ENCODE results near the gene PPAT. TPM values are rescaled to one million over a fixed set of nuclear protein-coding genes. Genes with fewer than 3 reads are reported as not detected.
A peak's percentile ranks its signal among the peaks of the same experiment; 100 is the strongest.

Gene PPAT
- total and polyA plus RNA-seq, 2 donors (not counting 1 experiment from before 2014, with no cell fraction given) = 3.2 to 9.2 TPM

GRCh38 chr4:56433280-56433679, 2.1 kb downstream of the PPAT start:
- TF ChIP-seq EZH2 (IDR thresholded peaks at IDR 0.05; ENCODE audit: borderline replicate concordance, insufficient read depth, low read depth, low read length, poor library complexity, severe bottlenecking) = no peak
- no peak for TF ChIP-seq CTCF (IDR thresholded peaks at IDR 0.05)
- Histone ChIP-seq H3K9me3 (ENCODE audit: control extremely low read depth in 1 of 3, control insufficient read depth in 2 of 3, insufficient read depth in 1 of 3, low read length in 2 of 3) (no peaks in the 10 kb centered on the region), H4K20me1 (ENCODE audit: control insufficient read depth, insufficient read depth, low read length, poor library complexity, severe bottlenecking) (no peaks in the 10 kb centered on the region), H3K4me3 (ENCODE audit: control extremely low read depth in 1 of 5, extremely low read depth in 1 of 5, insufficient read depth in 1 of 5, low read depth in 2 of 5, low read length in 4 of 5) (no peak overlapping the region), H3K27me3 (replicated peaks in 1 of 4; ENCODE audit: control extremely low read depth in 1 of 4, control insufficient read depth in 3 of 4, insufficient read depth in 4 of 4, low read length in 3 of 4) (no peaks in the 10 kb centered on the region), H2AFZ (ENCODE audit: insufficient read depth, low read depth, low read length, poor library complexity, severe bottlenecking) (no peak overlapping the region), H3K36me3 (replicated peaks in 1 of 2; ENCODE audit: control extremely low read depth in 1 of 2, control insufficient read depth in 1 of 2, extremely low read depth in 1 of 2, insufficient read depth in 2 of 2, low read length in 1 of 2) (no peaks in the 10 kb centered on the region), H3K9ac (ENCODE audit: low read length) (no peak overlapping the region), H3K4me2 (replicated peaks; ENCODE audit: low read depth, low read length, poor library complexity, severe bottlenecking) (peak overlapping the region; percentile 87), H3K79me2 (ENCODE audit: control insufficient read depth, insufficient read depth, low read length) (peaks cover 73% of the 10 kb centered on the region), H3K4me1 (ENCODE audit: control insufficient read depth in 2 of 2, insufficient read depth in 2 of 2, low read length in 2 of 2) (peaks cover 16 to 22% of the 10 kb centered on the region in 2 donors), H3K27ac (ENCODE audit: low read length in 2 of 2) (no peak overlapping the region)
- ChIA-PET POLR2A (no interaction called here), CTCF (interaction anchor here (0.7 kb wide), 1 partner anchor 111 kb away, joined by 9 read pairs; no protein-coding TSS in a partner anchor)
- no peaks in the 10 kb centered on the region for H3K9me3 Mint-ChIP-seq (ENCODE audit: insufficient read depth)
- DNase-seq = no peak
- no peaks in the 10 kb centered on the region for H3K27me3 Mint-ChIP-seq
- no peak for ATAC-seq (ENCODE audit: low read depth)
- no peak overlapping the region for H3K27ac Mint-ChIP-seq
- H3K4me1 Mint-ChIP-seq = peaks cover 24% of the 10 kb centered on the region
- H3K4me3 Mint-ChIP-seq = peak overlapping the region; percentile 38
- intact Hi-C loops (cut with micrococcal nuclease) = no loop called here

GRCh38 chr4:56430203-56430602, 5.2 kb downstream of the PPAT start:
- CTCF ChIA-PET = no interaction called here

More at GRCh38 chr4:56430203-56430602, 5.2 kb downstream of the PPAT start:
- H3K4me3 Mint-ChIP-seq = no peak overlapping the region
- no peaks in the 10 kb centered on the region for H3K9me3 ChIP-seq (ENCODE audit: control extremely low read depth in 1 of 3, control insufficient read depth in 2 of 3, insufficient read depth in 1 of 3, low read length in 2 of 3)
- H3K27ac Mint-ChIP-seq = no peak overlapping the region
- H3K4me3 ChIP-seq (ENCODE audit: control extremely low read depth in 1 of 5, extremely low read depth in 1 of 5, insufficient read depth in 1 of 5, low read depth in 2 of 5, low read length in 4 of 5) = no peak overlapping the region
- no peak for DNase-seq
- H3K36me3 ChIP-seq (replicated peaks in 1 of 2; ENCODE audit: control extremely low read depth in 1 of 2, control insufficient read depth in 1 of 2, extremely low read depth in 1 of 2, insufficient read depth in 2 of 2, low read length in 1 of 2) = no peaks in the 10 kb centered on the region
- intact Hi-C loops (cut with micrococcal nuclease) = no loop called here
- peaks cover 18% of the 10 kb centered on the region for H3K4me1 Mint-ChIP-seq
- H3K27me3 Mint-ChIP-seq = no peaks in the 10 kb centered on the region
- H3K79me2 ChIP-seq (ENCODE audit: control insufficient read depth, insufficient read depth, low read length) = peaks cover 80% of the 10 kb centered on the region
- H3K4me2 ChIP-seq (replicated peaks; ENCODE audit: low read depth, low read length, poor library complexity, severe bottlenecking) = no peak overlapping the region
- no CpG with 5 or more reads among the region's 2 CpGs for whole genome bisulfite sequencing (ENCODE audit: insufficient coverage)
- no peak for ATAC-seq (ENCODE audit: low read depth)
- no peak overlapping the region for H3K9ac ChIP-seq (ENCODE audit: low read length)
- POLR2A ChIA-PET = no interaction called here
- H3K4me1 ChIP-seq (ENCODE audit: control insufficient read depth in 2 of 2, insufficient read depth in 2 of 2, low read length in 2 of 2) = peaks cover 8 to 11% of the 10 kb centered on the region in 2 donors
- no peaks in the 10 kb centered on the region for H3K9me3 Mint-ChIP-seq (ENCODE audit: insufficient read depth)
- TF ChIP-seq CTCF (IDR thresholded peaks at IDR 0.05) (no peak), EZH2 (IDR thresholded peaks at IDR 0.05; ENCODE audit: borderline replicate concordance, insufficient read depth, low read depth, low read length, poor library complexity, severe bottlenecking) (no peak)
- no peaks in the 10 kb centered on the region for H3K27me3 ChIP-seq (replicated peaks in 1 of 4; ENCODE audit: control extremely low read depth in 1 of 4, control insufficient read depth in 3 of 4, insufficient read depth in 4 of 4, low read length in 3 of 4)
- H2AFZ ChIP-seq (ENCODE audit: insufficient read depth, low read depth, low read length, poor library complexity, severe bottlenecking) = no peak overlapping the region
- no peak overlapping the region for H3K27ac ChIP-seq (ENCODE audit: low read length in 2 of 2)
- H4K20me1 ChIP-seq (ENCODE audit: control insufficient read depth, insufficient read depth, low read length, poor library complexity, severe bottlenecking) = no peaks in the 10 kb centered on the region
